Right cardiac atrium (tissue), 5 donors: Measurements from ENCODE around the gene RELCH. TPM values are rescaled to one million over a fixed set of nuclear protein-coding genes. Genes with fewer than 3 reads are reported as not detected.

Source experiments
- ATAC-seq, 2 donors: fragments of 200-7000 bp; cut with Tn5 transposase; one replicate each; pipeline versions ENCODE4 v1.8.0 to v1.9.1; 2020; ENCODE audit warnings: moderate library complexity in 2 of 2, mild to moderate bottlenecking in 1 of 2
- DNase-seq, 3 donors: peaks; one replicate each; pipeline ENCODE4 v3.0.0-alpha.2; 2020
- H3K27ac ChIP-seq: one replicate; pipeline ENCODE4 v1.5.1; 2013; ENCODE audit warnings: mild to moderate bottlenecking, low read length, control low read depth, moderate library complexity
- H3K27me3 ChIP-seq: one replicate; pipeline ENCODE4 v1.6.1; 2013; ENCODE audit not compliant: control insufficient read depth, insufficient read depth
- H3K4me1 ChIP-seq: one replicate; pipeline ENCODE4 v1.6.1; 2013; ENCODE audit warnings: low read length; ENCODE audit not compliant: control insufficient read depth, insufficient read depth
- H3K4me3 ChIP-seq: one replicate; pipeline ENCODE4 v1.5.1; 2013; ENCODE audit warnings: low read length, control low read depth
- H3K9me3 ChIP-seq: one replicate; pipeline ENCODE4 v1.6.1; 2013; ENCODE audit warnings: low read length; ENCODE audit not compliant: control insufficient read depth
- WGBS: extraction: QIAGEN DNeasy Blood & Tissue Kit; methylation state at CpG from one replicate; pipeline ENCODE4 v1.1.7; 2013; 5-methylcytosine and 5-hydroxymethylcytosine counted together
- intact Hi-C, 4 donors: fragments of 100-400 bp; cut with DNase I; formaldehyde crosslinking; loops; one replicate each; pipeline versions ENCODE4 v1.11.0 to v1.14.0; 2022 to 2023
- polyA plus RNA-seq: library from polyadenylated mRNA; stranded (reverse); fragments of 200-250 nt; gene quantifications from one replicate; pipeline ENCODE4 v1.2.3, GENCODE V29; 2013
- total RNA-seq, 4 donors: library from RNA; stranded (reverse); fragmentation: NEBNext Ultra II Directional; extraction: Animal tissue kit (Norgen Biotek cat#: 25700); gene quantifications; one replicate each; pipeline ENCODE4 v1.2.1, GENCODE V29; 2021
- donor health status: healthy with polysubstance abuse.
- donor health status: DM: no; HTN: yes; CAD: no.
- donor health status: DM: no; HTN: no; CAD: no.
- donor health status: DM: no; HTN: yes; CAD: no; lungs with severe emphysema.
- donor health status: DM: yes; HTN: yes; CAD: no.

RELCH gene
- total and polyA plus RNA-seq, 5 donors: 6.9 to 22.7 (median 16.8) TPM

DNA sequence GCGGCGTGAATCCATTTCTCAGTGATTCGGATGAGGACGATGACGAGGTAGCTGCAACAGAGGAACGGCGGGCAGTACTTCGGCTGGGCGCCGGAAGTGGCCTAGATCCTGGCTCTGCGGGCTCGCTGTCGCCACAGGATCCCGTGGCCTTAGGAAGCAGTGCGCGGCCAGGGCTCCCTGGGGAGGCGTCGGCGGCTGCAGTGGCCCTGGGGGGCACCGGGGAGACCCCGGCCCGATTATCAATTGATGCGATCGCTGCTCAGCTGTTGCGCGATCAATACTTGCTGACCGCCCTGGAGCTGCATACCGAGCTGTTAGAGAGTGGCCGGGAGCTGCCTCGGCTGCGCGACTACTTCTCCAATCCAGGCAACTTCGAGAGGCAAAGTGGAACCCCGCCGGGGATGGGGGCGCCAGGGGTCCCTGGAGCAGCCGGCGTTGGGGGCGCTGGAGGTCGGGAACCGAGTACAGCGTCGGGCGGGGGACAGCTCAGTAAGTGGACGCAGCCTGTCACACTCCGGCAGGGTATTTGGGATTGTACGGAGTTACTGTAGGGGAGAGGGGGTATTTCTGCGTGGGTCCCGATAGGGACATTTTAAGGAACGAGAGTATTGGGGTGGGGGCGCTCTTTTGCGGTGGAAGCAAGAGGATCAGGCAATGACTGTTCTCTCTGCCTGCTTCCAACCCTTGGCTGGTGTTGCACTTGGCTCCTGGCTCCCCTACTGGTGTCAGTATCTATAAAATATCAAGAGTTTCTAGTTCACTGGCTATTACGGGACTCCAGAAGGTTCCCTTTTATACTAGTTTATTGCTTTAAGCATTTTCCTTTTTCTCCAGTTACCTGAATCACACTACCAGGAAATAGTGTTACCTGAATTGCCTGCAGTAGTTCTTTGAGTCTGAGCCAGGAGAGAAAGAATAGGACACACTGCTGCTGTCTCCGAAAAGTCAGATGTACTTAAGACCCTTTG lies 772 bp downstream of the RELCH start:
- no peaks in the 10 kb centered on the region for H3K4me1 ChIP-seq
- peak overlapping the region; percentile 62 for H3K4me3 ChIP-seq
- peak overlapping the region; percentile 53 for H3K27ac ChIP-seq
- DNase-seq (peak in 2 of 3 donors; percentile 25 to 66), ATAC-seq (peak; percentile 35 to 44)
- H3K27me3 ChIP-seq: no peaks in the 10 kb centered on the region
- intact Hi-C loops: loop anchor here in 3 of 4 donors (5.0 to 10.0 kb wide), 3 partner anchors 57 to 397 kb away; no protein-coding TSS in a partner anchor
- no peaks in the 10 kb centered on the region for H3K9me3 ChIP-seq
- WGBS: under 1% methylated on average over 54 of the region's 54 CpGs

- Histone ChIP-seq H3K27me3 (no peaks in the 10 kb centered on the region), H3K9me3 (no peaks in the 10 kb centered on the region), H3K4me1 (no peaks in the 10 kb centered on the region), H3K27ac (no peak overlapping the region), H3K4me3 (peak overlapping the region; percentile 62)
- no peak for ATAC-seq
- DNase-seq: no peak
- WGBS: 37% methylated on average over 2 of the region's 2 CpGs
- intact Hi-C loops: loop anchor here in 3 of 4 donors (5.0 to 10.0 kb wide), 3 partner anchors 56 to 396 kb away; no protein-coding TSS in a partner anchor
Measured at GRCh38 chr18:62189208-62189607, 2.2 kb downstream of the RELCH start.

DNA sequence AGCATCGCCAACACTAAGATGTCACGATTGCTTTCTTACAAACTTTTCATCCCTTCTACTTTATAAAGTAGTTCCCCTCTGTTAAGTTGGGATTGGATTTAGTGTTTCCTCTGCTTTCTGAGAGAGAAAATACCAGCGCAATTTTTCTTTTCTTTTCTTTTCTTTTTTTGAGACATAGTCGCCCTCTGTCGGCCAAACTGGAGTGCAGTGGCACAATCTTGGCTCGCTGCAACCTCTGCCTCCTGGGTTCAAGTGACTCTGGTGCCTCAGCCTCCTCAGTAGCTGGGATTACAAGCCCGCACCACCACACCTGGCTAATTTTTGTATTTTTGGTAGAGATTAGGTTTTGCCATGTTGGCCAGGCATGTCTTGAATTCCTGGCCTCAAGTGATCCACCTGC lies 9.0 kb downstream of the RELCH start:
- no peaks in the 10 kb centered on the region for H3K9me3 ChIP-seq
- ATAC-seq (no peak), DNase-seq (no peak)
- no peaks in the 10 kb centered on the region for H3K27me3 ChIP-seq
- intact Hi-C loops: no loop called here
- 96% methylated on average over 7 of the region's 7 CpGs for WGBS
- no peaks in the 10 kb centered on the region for H3K4me1 ChIP-seq
- no peak overlapping the region for H3K27ac ChIP-seq
- no peak overlapping the region for H3K4me3 ChIP-seq

GRCh38 chr18:62196980-62197379 lies 9.9 kb downstream of the RELCH start:
- H3K4me1 ChIP-seq: no peaks in the 10 kb centered on the region
- H3K4me3 ChIP-seq: no peak overlapping the region
- H3K27me3 ChIP-seq: no peaks in the 10 kb centered on the region
- DNase-seq: no peak
- H3K9me3 ChIP-seq: no peaks in the 10 kb centered on the region
- ATAC-seq: no peak
- H3K27ac ChIP-seq: no peak overlapping the region
- intact Hi-C loops: no loop called here

DNA sequence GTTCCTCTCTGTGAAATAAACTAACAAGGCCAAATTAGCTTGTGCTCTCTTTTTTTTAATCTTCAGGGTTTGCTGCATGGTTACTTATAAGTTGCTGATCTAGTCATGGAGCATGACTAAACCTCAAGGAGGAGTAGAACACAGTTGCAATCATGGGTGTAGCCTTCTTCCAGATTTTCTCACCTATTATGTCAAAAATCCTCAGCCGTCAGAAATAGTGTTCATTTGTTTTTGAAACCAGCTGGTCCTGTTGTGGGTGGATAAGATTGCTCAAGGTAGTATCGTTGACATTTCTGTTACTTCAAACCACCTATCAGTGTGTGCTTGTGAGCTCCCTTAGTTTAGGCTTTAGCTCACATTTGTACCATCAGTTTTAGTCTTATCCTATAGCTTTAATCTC lies 11.2 kb downstream of the RELCH start:
- WGBS: 84% methylated on average over 2 of the region's 2 CpGs
- intact Hi-C loops: no loop called here
- no peaks in the 10 kb centered on the region for H3K4me1 ChIP-seq

GRCh38 chr18:62199629-62200028 lies 12.6 kb downstream of the RELCH start:
- no peaks in the 10 kb centered on the region for H3K4me1 ChIP-seq
- H3K4me3 ChIP-seq: no peak overlapping the region
- DNase-seq: no peak
- no peak for ATAC-seq
- intact Hi-C loops: no loop called here
- H3K9me3 ChIP-seq: no peaks in the 10 kb centered on the region
- H3K27ac ChIP-seq: no peak overlapping the region
- no peaks in the 10 kb centered on the region for H3K27me3 ChIP-seq
- 68% methylated on average over 2 of the region's 2 CpGs for WGBS

More for the DNA sequence above, 11.2 kb downstream of the RELCH start:
- no peak overlapping the region for H3K4me3 ChIP-seq
- ATAC-seq: no peak
- no peaks in the 10 kb centered on the region for H3K27me3 ChIP-seq
- H3K9me3 ChIP-seq: no peaks in the 10 kb centered on the region
- H3K27ac ChIP-seq: no peak overlapping the region
- no peak for DNase-seq

- Histone ChIP-seq H3K27ac (no peak overlapping the region), H3K27me3 (no peaks in the 10 kb centered on the region), H3K9me3 (no peaks in the 10 kb centered on the region), H3K4me1 (no peaks in the 10 kb centered on the region), H3K4me3 (no peak overlapping the region)
- DNase-seq (no peak), ATAC-seq (no peak)
- WGBS: 56% methylated on average over 3 of the region's 3 CpGs
- intact Hi-C loops: no loop called here
Measured at GRCh38 chr18:62200121-62200914, 13.3 kb downstream of the RELCH start.

GRCh38 chr18:62201870-62202269 lies 14.8 kb downstream of the RELCH start:
- ATAC-seq: no peak
- 0% methylated on average over 1 of the region's 1 CpG for WGBS
- Histone ChIP-seq H3K4me1 (no peaks in the 10 kb centered on the region), H3K4me3 (no peak overlapping the region), H3K27me3 (no peaks in the 10 kb centered on the region), H3K9me3 (no peaks in the 10 kb centered on the region), H3K27ac (no peak overlapping the region)
- no peak for DNase-seq
- intact Hi-C loops: no loop called here

DNA sequence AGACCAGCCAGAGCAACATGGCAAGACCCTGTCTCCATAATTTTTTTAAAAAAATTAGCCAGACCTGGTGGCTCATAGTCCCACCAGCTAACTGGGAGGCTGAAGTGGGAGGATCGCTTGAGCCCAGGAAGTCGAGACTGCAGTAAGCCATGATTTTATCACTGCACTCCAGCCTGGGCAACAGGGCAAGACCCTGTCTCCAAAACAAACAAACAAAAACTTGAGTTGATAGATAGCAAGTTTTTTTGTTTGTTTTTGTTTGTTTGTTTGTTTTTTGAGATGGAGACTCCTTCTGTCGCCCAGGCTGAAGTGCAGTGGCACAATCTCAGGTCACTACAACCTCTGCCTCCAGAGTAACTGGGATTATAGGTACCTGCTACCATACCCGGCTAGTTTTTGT lies 18.8 kb downstream of the RELCH start:
- H3K9me3 ChIP-seq: no peaks in the 10 kb centered on the region
- intact Hi-C loops: no loop called here
- no peaks in the 10 kb centered on the region for H3K27me3 ChIP-seq
- no peaks in the 10 kb centered on the region for H3K4me1 ChIP-seq
- no peak for DNase-seq
- no peak for ATAC-seq
- no peak overlapping the region for H3K27ac ChIP-seq
- H3K4me3 ChIP-seq: no peak overlapping the region
- WGBS: 97% methylated on average over 4 of the region's 4 CpGs

- Histone ChIP-seq H3K9me3 (no peaks in the 10 kb centered on the region), H3K27me3 (no peaks in the 10 kb centered on the region), H3K27ac (no peak overlapping the region), H3K4me1 (no peaks in the 10 kb centered on the region), H3K4me3 (no peak overlapping the region)
- WGBS: 99% methylated on average over 4 of the region's 4 CpGs
- ATAC-seq (no peak), DNase-seq (no peak)
- intact Hi-C loops: no loop called here
Measured at GRCh38 chr18:62206593-62206992, 19.5 kb downstream of the RELCH start.

GRCh38 chr18:62209046-62209445 lies 22.0 kb downstream of the RELCH start:
- intact Hi-C loops: no loop called here
- ATAC-seq (no peak), DNase-seq (no peak)
- H3K27me3 ChIP-seq: no peaks in the 10 kb centered on the region
- no peaks in the 10 kb centered on the region for H3K4me1 ChIP-seq
- H3K4me3 ChIP-seq: no peak overlapping the region
- H3K27ac ChIP-seq: no peak overlapping the region
- H3K9me3 ChIP-seq: no peaks in the 10 kb centered on the region
